Epithelial cell of prostate (primary cell): ENCODE data around the gene COMMD9.
A peak's percentile ranks its signal among the peaks of the same experiment; 100 is the strongest.

Experiments
- DNase-seq: peaks from one replicate; pipeline ENCODE4 v3.0.0-alpha.2; 2011; ENCODE audit warnings: low read depth, low spot score
- H3K27ac ChIP-seq: fragments of 450-650 bp; 2 replicates; pipeline ENCODE4 v1.5.1; 2017; ENCODE audit warnings: mild to moderate bottlenecking

Gene COMMD9

DNA sequence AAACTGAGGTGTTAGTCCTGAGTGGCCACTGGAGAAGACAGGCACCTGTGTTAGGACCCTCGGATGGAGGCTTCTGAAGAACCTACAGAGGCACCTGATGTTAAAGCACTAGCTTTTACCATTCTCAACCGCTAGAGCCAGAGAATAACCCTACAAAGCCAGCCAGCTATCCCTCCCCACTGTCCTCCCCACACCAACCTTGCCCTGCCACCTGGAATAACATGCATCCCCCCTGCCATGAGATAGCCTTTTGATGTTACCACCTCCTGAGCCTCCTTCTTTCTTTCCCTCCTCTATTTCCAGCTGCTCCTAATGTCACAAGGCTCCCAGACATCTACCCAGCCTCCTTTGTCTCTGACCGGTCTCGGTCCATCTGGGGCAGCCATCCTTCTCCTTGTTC is 28.1 kb downstream of the COMMD9 start:
- H3K27ac ChIP-seq: no peak overlapping the region
- no peak for DNase-seq

- no peak overlapping the region for H3K27ac ChIP-seq
- DNase-seq: no peak
Measured at GRCh38 chr11:36258730-36259360, 30.4 kb downstream of the COMMD9 start.

- no peak overlapping the region for H3K27ac ChIP-seq
- no peak for DNase-seq
Measured at GRCh38 chr11:36257351-36257750, 31.9 kb downstream of the COMMD9 start.

DNA sequence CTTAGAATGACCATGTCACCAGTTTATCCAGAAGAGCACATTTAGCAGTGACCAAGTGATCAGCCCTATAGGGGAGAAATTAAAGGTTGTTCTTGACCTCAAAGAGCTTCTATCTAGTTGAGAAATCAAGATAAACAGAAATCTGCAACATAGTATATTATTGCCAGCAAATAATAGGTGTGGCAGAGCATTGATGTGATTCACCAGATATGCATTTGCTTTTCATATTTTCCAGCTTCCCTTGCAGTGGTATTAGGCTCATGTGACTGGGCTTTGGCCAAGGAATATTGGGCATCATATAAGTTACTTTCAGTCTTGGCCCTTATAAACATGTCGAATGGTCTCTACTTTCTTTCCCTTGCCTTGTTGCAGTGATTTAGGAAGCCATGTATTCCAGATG is 34.5 kb downstream of the COMMD9 start:
- DNase-seq: no peak

GRCh38 chr11:36253238-36253637 is 36.0 kb downstream of the COMMD9 start:
- H3K27ac ChIP-seq: no peak overlapping the region
- DNase-seq: no peak

More for the DNA sequence above, 34.5 kb downstream of the COMMD9 start:
- peak overlapping the region; percentile 38 for H3K27ac ChIP-seq

DNA sequence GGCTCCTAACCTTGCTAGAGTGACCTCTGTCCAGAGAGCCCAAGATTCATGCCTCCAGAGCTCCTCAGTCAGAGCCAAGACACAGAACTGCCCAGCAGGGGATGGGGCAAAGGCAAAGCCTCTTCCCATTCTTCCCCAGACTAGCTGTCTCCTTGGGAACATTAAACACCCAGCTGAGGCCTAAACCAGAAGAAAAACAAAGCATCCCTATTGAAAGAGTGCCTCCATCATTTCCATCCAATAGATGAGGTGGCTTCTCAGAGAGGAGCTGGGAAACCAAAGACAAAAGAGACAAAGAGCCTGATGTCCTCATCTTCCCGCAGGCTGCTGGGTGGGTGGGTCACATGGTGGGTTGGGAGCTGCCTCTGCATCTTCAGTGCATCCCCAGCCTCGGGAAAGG is 37.4 kb downstream of the COMMD9 start:
- no peak overlapping the region for H3K27ac ChIP-seq
- no peak for DNase-seq

GRCh38 chr11:36249246-36249645 is 40.0 kb downstream of the COMMD9 start:
- no peak overlapping the region for H3K27ac ChIP-seq
- peak; percentile 73 for DNase-seq

- no peak overlapping the region for H3K27ac ChIP-seq
- no peak for DNase-seq
Measured at GRCh38 chr11:36248436-36248835, 40.8 kb downstream of the COMMD9 start.

- no peak for DNase-seq
- H3K27ac ChIP-seq: no peak overlapping the region
Measured at GRCh38 chr11:36247493-36247892, 41.7 kb downstream of the COMMD9 start.

DNA sequence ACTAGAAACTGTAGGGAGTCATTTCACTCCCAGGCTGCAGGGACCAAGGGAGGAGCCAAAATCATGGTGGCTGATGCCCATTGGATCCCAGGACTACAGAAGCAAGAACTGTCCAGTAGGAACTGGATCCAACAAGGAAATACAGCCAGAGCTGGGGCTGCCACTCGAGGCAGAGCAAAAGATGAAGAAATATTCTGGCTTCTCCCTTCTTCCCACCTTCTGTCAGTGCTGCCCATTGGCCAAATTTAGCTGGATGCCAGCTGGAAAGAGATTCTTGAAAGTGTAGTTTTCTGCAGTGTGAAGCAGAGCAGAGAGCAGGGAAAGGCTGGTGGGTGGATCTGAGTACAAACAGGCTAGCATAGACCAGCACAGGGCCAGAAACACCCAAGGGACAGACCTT is 45.6 kb downstream of the COMMD9 start:
- no peak for DNase-seq
- H3K27ac ChIP-seq: no peak overlapping the region

DNA sequence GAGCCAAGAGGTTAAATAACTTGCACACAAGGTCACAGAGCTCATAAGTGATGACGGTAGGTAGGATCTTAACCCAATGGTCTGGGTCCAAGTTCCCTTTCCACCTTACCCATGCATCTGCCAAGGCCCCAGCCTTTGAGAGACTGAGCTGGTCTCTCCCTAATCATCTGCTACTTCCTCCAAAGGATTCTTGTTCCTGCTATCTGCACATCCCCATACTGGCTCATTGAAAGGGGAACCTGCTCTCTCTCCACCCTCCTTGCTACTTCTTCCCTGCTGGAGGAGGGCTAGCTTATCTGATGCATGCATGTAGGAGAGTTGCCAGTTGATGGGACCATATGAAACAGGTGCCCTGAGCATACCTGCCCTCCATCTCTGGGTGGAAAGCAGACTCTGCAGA is 47.7 kb downstream of the COMMD9 start:
- DNase-seq: no peak
- H3K27ac ChIP-seq: no peak overlapping the region

DNA sequence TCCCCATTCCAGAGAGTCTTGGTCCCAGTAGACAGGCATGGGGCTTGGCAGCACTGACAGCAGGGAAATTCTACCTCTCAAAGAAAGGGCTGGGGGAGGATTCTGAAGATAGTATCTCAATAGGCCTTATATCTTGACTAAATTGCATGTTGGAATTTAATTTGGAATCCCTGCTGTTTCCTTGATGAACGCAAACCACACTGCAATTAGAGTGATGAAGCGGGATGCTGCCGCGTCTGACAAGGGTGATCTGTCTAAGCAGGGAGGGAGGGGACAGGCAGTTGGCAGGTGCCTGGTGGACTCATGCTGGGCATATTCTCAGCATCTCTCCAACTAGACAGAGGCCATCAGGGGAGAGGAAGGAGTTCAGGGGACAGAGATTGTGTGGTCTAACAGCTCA is 48.4 kb downstream of the COMMD9 start:
- no peak for DNase-seq
- H3K27ac ChIP-seq: no peak overlapping the region

- DNase-seq: no peak
- H3K27ac ChIP-seq: no peak overlapping the region
Measured at GRCh38 chr11:36240173-36240572, 49.1 kb downstream of the COMMD9 start.

GRCh38 chr11:36239636-36240035 is 49.6 kb downstream of the COMMD9 start:
- no peak for DNase-seq
- H3K27ac ChIP-seq: no peak overlapping the region

- DNase-seq: no peak
- H3K27ac ChIP-seq: no peak overlapping the region
Measured at GRCh38 chr11:36238881-36239280, 50.3 kb downstream of the COMMD9 start.

- H3K27ac ChIP-seq: no peak overlapping the region
- DNase-seq: no peak
Measured at GRCh38 chr11:36238036-36238631, 51.1 kb downstream of the COMMD9 start.

DNA sequence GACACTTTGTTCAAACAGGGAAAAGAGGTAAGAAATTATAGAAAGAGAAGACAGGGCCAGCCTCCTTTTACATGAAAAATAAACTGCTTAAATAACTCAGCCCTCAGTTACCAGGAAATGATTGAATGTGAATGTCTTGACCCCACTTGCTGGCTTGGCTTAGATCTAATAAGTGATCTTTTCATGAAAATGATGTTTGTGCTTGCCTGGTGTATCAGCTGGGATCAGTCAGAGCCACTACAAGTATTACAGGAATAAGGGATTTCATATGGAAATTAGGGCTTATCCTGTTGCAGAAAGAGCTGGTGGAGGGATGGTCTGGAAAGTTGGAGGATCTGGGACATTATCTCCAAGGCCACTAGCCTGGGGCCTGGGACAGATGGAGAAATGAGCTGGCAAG is 51.8 kb downstream of the COMMD9 start:
- H3K27ac ChIP-seq: no peak overlapping the region
- no peak for DNase-seq

DNA sequence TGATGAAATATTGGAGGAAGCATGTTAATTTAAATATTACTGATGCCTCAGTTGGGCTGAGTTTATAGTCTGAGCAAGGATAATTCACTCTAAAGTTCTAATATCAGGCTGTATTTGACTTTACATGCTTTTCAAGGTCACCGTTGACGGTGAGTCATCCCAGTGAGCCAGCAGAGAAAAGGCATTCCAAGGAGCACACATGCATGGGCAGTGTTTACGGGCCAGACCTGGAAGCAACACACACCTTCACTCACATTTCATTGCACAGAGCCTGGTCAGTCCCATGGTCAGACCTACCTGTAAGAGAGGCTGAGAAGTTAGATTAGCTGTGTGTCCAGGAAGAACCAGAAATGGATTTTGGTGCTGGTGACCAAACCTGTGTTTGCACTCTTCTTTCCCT is 53.5 kb downstream of the COMMD9 start:
- DNase-seq: no peak

DNA sequence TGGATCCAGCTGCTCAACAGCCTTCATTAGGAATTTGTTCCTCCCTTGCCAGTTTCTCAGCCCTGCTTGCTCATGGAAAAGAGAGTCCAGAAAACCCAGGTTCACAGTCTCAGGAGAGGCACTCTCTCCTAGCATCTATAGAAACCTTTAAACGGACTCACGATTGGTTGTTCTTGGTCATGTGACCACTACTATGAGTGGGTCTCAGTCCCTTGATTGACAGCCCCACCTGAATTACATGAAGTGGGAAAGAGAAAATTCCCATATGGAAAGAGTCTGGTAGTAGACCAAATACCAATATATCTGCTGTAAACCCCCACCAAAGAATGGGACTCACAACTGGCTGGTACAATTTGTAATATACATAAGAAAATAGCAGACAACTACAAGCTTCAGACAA is 54.4 kb downstream of the COMMD9 start:
- H3K27ac ChIP-seq: no peak overlapping the region

More for the DNA sequence above, 53.5 kb downstream of the COMMD9 start:
- no peak overlapping the region for H3K27ac ChIP-seq

DNA sequence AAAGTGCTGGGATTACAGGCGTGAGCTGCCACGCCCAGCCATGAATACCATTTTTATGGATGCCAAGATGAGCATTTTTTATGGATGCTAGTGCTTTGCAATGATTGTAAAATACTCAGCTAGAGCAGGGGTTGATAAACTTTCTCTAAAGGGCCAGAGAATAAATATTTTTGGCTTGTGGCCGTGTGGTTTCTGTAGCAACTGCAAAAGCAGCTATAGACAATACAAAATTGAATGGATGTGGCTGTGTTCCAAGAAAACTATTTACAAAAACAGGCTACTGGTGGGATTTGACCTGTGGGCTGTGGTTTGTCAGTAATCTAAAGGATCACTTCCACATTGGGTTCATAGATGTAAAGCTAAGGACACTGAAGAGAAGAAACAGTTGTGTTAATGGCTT is 56.0 kb downstream of the COMMD9 start:
- no peak for DNase-seq
- no peak overlapping the region for H3K27ac ChIP-seq

More for the DNA sequence above, 54.4 kb downstream of the COMMD9 start:
- no peak for DNase-seq

GRCh38 chr11:36230779-36231699 is 58.2 kb downstream of the COMMD9 start:
- DNase-seq: no peak
- H3K27ac ChIP-seq: no peak overlapping the region
